WI38 (cell line): ENCODE data around the gene RAB40C.

ENCODE experiments used
- H3K4me3 ChIP-seq: 2 replicates; pipeline ENCODE4 v1.5.1; 2011; ENCODE audit warnings: low read depth, mild to moderate bottlenecking, control low read depth, low read length
- CTCF ChIP-seq: IDR thresholded peaks from 2 replicates; pipeline ENCODE4 v1.5.1; 2012; ENCODE audit warnings: low read depth, mild to moderate bottlenecking, control low read depth, low read length

Gene RAB40C

DNA sequence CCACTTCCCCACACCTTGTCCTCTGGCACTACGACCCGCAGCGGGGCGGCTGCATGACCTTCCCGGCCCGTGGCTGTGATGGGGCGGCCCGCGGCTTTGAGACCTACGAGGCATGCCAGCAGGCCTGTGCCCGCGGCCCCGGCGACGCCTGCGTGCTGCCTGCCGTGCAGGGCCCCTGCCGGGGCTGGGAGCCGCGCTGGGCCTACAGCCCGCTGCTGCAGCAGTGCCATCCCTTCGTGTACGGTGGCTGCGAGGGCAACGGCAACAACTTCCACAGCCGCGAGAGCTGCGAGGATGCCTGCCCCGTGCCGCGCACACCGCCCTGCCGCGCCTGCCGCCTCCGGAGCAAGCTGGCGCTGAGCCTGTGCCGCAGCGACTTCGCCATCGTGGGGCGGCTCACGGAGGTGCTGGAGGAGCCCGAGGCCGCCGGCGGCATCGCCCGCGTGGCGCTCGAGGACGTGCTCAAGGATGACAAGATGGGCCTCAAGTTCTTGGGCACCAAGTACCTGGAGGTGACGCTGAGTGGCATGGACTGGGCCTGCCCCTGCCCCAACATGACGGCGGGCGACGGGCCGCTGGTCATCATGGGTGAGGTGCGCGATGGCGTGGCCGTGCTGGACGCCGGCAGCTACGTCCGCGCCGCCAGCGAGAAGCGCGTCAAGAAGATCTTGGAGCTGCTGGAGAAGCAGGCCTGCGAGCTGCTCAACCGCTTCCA is 43.6 kb downstream of the RAB40C start:
- no peak overlapping the region for H3K4me3 ChIP-seq
- TF ChIP-seq CTCF: no peak

GRCh38 chr16:634051-634670 is 44.3 kb downstream of the RAB40C start:
- H3K4me3 ChIP-seq: no peak overlapping the region
- TF ChIP-seq CTCF: no peak

- no peak for TF ChIP-seq CTCF
- peak overlapping the region; percentile 81 for H3K4me3 ChIP-seq
Measured at GRCh38 chr16:634996-635395, 45.1 kb downstream of the RAB40C start.

- H3K4me3 ChIP-seq: peak overlapping the region; percentile 81
- no peak for TF ChIP-seq CTCF
Measured at GRCh38 chr16:635573-636205, 45.8 kb downstream of the RAB40C start.

DNA sequence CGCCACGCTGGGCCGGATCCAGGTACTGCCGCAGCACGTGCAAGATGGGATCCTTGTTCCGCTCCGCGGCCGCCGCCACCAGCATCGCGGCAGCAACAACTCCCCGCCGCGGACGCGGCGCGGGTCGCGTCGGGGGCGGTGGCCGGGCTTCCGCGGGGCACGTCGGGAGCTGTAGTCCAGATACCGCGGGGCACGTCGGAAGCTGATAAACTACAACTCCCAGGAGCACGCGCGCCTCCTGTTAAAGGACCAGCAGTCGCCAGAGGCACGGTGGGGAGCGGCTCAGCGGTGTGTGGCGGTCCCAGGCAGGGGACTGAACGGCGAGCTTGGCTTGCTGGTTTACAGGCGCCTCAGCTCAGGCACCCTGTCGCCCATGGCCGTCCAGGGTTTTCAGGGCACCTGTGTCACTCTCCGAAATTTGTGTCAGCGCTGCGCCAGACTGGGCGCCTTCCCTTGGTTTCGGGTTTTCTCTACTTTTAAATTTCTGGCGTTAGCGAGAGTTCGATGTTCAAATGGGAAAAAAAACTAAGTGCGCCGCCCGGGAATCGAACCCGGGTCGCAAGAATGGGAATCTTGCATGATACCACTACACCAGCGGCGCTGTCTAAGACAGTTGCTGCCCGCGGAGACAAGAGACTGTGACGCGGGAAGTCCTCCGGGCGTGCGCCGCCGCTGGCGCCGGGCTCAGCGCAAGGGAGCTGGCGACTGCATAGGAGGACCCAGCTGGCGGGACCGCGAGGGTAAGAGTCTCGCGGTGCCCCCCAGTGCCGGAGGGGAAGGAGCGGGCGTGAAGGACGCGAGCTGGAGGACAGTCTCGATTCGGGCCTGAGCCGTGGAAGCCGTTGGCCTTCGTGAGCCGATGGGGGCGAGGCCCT is 46.6 kb downstream of the RAB40C start, which contains the start of gene METTL26:
METTL26 (minus strand) TSS at position 100 of the 875 bp plus-strand sequence; CDS start at position 85, 15 bp downstream.
- peak within 1 kb of the TSS; percentile 81 for H3K4me3 ChIP-seq
- TF ChIP-seq CTCF: no peak

- H3K4me3 ChIP-seq: peak overlapping the region; percentile 81
- TF ChIP-seq CTCF: no peak
Measured at GRCh38 chr16:637081-638018, 47.5 kb downstream of the RAB40C start.
